ENCODE results near the gene NEK6. TPM values are rescaled to one million over a fixed set of nuclear protein-coding genes. Genes with fewer than 3 reads are reported as not detected.
A peak's percentile ranks its signal among the peaks of the same experiment; 100 is the strongest.

NEK6 gene
- polyA plus RNA-seq, 2 of the 4 experiments (the other 2 are of a cell fraction): 26.1 to 33.7 TPM

GRCh38 chr9:124273427-124274160 lies 15.8 kb downstream of the NEK6 start (continued):
- TF ChIP-seq MAX (IDR thresholded peaks at IDR 0.05) (no peak), HOXB13 (CRISPR knock-in tag; IDR thresholded peaks at IDR 0.05; ENCODE audit: low read depth) (no peak), JUNB (IDR thresholded peaks at IDR 0.05) (no peak), ELK1 (IDR thresholded peaks at IDR 0.05; ENCODE audit: low read depth, low read length) (no peak), CBX2 (IDR thresholded peaks at IDR 0.05; ENCODE audit: borderline replicate concordance, low read depth) (no peak)

GRCh38 chr9:124274226-124274625 lies 16.5 kb downstream of the NEK6 start:
- ATAC-seq (no peak), FAIRE-seq (no peak), DNase-seq (ENCODE audit: low read depth in 1 of 2, low spot score in 1 of 2) (no peak)
- H3K27ac ChIP-seq: peak overlapping the region in 1 of 2 experiments; percentile 14; a peak in 1 of 6 replicates
- CTCF ChIA-PET: interaction anchor here (1.2 kb wide), 1 partner anchor 147 kb away, joined by 3 read pairs; no protein-coding TSS in a partner anchor
- POLR2A ChIA-PET: no interaction called here
- H3K9me3 ChIP-seq: no peaks in the 10 kb centered on the region
- TF ChIP-seq PHF8 (IDR thresholded peaks at IDR 0.05; ENCODE audit: borderline replicate concordance, low read depth): no peak
- no peak for TF ChIP-seq CHD4 (IDR thresholded peaks at IDR 0.05; ENCODE audit: borderline replicate concordance)
- TF ChIP-seq EHF (CRISPR knock-in tag; IDR thresholded peaks at IDR 0.05): no peak
- TF ChIP-seq SMC3 (IDR thresholded peaks at IDR 0.05): no peak
- no peak for TF ChIP-seq BCL3 (IDR thresholded peaks at IDR 0.05)
- TF ChIP-seq ESRRA (IDR thresholded peaks at IDR 0.05; ENCODE audit: borderline replicate concordance, low read length): no peak
- TF ChIP-seq RAD21 (conservative IDR thresholded peaks at IDR 0.05 in 1 of 2, IDR thresholded peaks at IDR 0.05 in 1 of 2): no peak
- no peak for TF ChIP-seq EP300 (IDR thresholded peaks at IDR 0.05)
- no peak for TF ChIP-seq MAX (IDR thresholded peaks at IDR 0.05)
- TF ChIP-seq NPAS2 (CRISPR knock-in tag; IDR thresholded peaks at IDR 0.05; ENCODE audit: borderline replicate concordance): no peak
- no peak for TF ChIP-seq JUN (IDR thresholded peaks at IDR 0.05)
- H3K4me2 ChIP-seq: no peak overlapping the region
- 93% methylated on average over 6 of the region's 6 CpGs for WGBS (ENCODE audit: missing lambda C conversion rate)
- peaks cover 25% of the 10 kb centered on the region for H3K4me1 ChIP-seq
- H3K4me3 ChIP-seq: no peak overlapping the region

- Histone ChIP-seq H3K4me2 (no peak overlapping the region), H3K27ac (0 out of 6 replicates have a peak overlapping the region, but pooled peaks of 1 of the 2 experiments have one; percentile 32), H3K4me3 (no peak overlapping the region), H3K9me3 (no peaks in the 10 kb centered on the region), H3K4me1 (peaks cover 28% of the 10 kb centered on the region)
- POLR2A ChIA-PET: no interaction called here
- ATAC-seq (no peak), FAIRE-seq (no peak), DNase-seq (ENCODE audit: low read depth in 1 of 2, low spot score in 1 of 2) (no peak)
- 90% methylated on average over 7 of the region's 7 CpGs for WGBS (ENCODE audit: missing lambda C conversion rate)
- CTCF ChIA-PET: interaction anchor here (1.2 to 1.3 kb wide), 2 partner anchors 148 to 234 kb away, joined by 3 read pairs; no protein-coding TSS in a partner anchor
- TF ChIP-seq FOSL2 (IDR thresholded peaks at IDR 0.05) (no peak), FOSL2 (CRISPR knock-in tag; IDR thresholded peaks at IDR 0.05) (no peak), EHF (CRISPR knock-in tag; IDR thresholded peaks at IDR 0.05) (no peak), KDM5A (IDR thresholded peaks at IDR 0.05) (no peak), GATA3 (IDR thresholded peaks at IDR 0.05; ENCODE audit: borderline replicate concordance) (no peak), MYC (IDR thresholded peaks at IDR 0.05; ENCODE audit: borderline replicate concordance, low read length) (no peak), REST (IDR thresholded peaks at IDR 0.05) (no peak), CHD2 (IDR thresholded peaks at IDR 0.05; ENCODE audit: low read length, partially characterized antibody) (no peak), MAFK (IDR thresholded peaks at IDR 0.05; ENCODE audit: partially characterized antibody) (no peak), EHMT2 (IDR thresholded peaks at IDR 0.05; ENCODE audit: low read depth) (no peak), CBX2 (IDR thresholded peaks at IDR 0.05; ENCODE audit: borderline replicate concordance, low read depth) (no peak), RARB (CRISPR knock-in tag; IDR thresholded peaks at IDR 0.05) (no peak), CHD4 (IDR thresholded peaks at IDR 0.05; ENCODE audit: borderline replicate concordance) (no peak), ZNF302 (CRISPR knock-in tag; IDR thresholded peaks at IDR 0.05) (no peak), HOXB5 (CRISPR knock-in tag; IDR thresholded peaks at IDR 0.05) (no peak), JUNB (IDR thresholded peaks at IDR 0.05) (no peak), BHLHE40 (IDR thresholded peaks at IDR 0.05; ENCODE audit: low read depth, low read length) (no peak), RCOR1 (IDR thresholded peaks at IDR 0.05; ENCODE audit: low read depth, low read length) (no peak), JUN (IDR thresholded peaks at IDR 0.05) (no peak)
Measured at GRCh38 chr9:124274738-124275137, 17.0 kb downstream of the NEK6 start.
